Measurements from ENCODE around the gene SRA1. TPM values are rescaled to one million over a fixed set of nuclear protein-coding genes. Genes with fewer than 3 reads are reported as not detected.

The SRA1 gene
- total and polyA plus RNA-seq, 2 of the 13 experiments (the other 11 are each of a cell fraction or from before 2014, with no cell fraction given) = 14.2 to 32.8 TPM

DNA sequence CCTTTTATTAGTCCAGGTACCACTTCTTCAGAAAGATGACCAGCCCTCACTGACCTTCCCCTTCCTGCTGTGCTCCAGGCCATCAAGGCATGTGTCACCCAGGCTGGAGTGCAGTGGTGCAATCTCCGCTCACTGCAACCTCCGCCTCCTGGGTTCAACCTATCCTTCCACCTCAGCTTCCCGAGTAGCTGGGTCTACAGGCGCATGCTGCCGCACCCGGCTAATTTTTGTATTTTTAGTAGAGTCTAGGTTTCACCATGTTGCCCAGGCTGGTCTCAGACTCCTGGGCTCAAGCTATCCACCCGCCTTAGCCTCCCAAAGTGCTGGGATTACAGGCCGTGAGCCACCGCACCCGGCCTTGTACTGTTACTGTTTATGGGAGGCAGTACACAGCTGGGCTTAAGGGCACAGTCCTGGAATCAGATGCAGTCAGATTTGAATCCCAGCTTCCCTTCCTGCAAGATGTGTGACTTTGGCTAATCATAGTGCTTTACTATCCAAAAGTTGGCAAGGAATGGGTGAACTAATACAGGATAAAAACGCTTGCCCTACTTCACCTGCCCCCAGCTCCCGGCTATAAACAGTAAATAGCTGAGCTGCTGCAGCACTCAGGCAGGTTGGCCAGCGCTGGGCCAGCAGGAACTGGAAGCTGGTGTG is 10.3 kb downstream of the SRA1 start (continued):
- TF ChIP-seq TBP (CRISPR knock-in tag; IDR thresholded peaks at IDR 0.05) = no peak
- TF ChIP-seq, protein P1, sequence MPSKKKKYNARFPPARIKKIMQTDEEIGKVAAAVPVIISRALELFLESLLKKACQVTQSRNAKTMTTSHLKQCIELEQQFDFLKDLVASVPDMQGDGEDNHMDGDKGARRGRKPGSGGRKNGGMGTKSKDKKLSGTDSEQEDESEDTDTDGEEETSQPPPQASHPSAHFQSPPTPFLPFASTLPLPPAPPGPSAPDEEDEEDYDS (CRISPR knock-in tag; IDR thresholded peaks at IDR 0.05) = no peak
- no peak for TF ChIP-seq ZNF138 (CRISPR knock-in tag; IDR thresholded peaks at IDR 0.05; ENCODE audit: low read depth)
- no peak for TF ChIP-seq ZNF567 (CRISPR knock-in tag; IDR thresholded peaks at IDR 0.05; ENCODE audit: borderline replicate concordance)
- no peak for TF ChIP-seq SIX4 (CRISPR knock-in tag; IDR thresholded peaks at IDR 0.05)
- TF ChIP-seq, protein P2, sequence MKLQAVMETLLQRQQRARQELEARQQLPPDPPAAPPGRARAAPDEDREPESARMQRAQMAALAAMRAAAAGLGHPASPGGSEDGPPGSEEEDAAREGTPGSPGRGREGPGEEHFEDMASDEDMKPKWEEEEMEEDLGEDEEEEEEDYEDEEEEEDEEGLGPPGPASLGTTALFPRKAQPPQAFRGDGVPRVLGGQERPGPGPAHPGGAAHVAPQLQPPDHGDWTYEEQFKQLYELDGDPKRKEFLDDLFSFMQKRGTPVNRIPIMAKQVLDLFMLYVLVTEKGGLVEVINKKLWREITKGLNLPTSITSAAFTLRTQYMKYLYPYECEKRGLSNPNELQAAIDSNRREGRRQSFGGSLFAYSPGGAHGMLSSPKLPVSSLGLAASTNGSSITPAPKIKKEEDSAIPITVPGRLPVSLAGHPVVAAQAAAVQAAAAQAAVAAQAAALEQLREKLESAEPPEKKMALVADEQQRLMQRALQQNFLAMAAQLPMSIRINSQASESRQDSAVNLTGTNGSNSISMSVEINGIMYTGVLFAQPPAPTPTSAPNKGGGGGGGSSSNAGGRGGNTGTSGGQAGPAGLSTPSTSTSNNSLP (IDR thresholded peaks at IDR 0.05; ENCODE audit: low read depth, low read length) = no peak
- no peak for TF ChIP-seq SMARCC2 (IDR thresholded peaks at IDR 0.05)
- TF ChIP-seq CHD2 (IDR thresholded peaks at IDR 0.05; ENCODE audit: low read depth, low read length) = no peak
- TF ChIP-seq ZNF430 (CRISPR knock-in tag; IDR thresholded peaks at IDR 0.05) = peak; percentile 57; the same call in 1 of the 2 replicates
- no peak for TF ChIP-seq ZFP1 (CRISPR knock-in tag; IDR thresholded peaks at IDR 0.05)
- TF ChIP-seq DNMT3B (CRISPR knock-in tag; conservative IDR thresholded peaks at IDR 0.05) = no peak
- TF ChIP-seq, protein P3, sequence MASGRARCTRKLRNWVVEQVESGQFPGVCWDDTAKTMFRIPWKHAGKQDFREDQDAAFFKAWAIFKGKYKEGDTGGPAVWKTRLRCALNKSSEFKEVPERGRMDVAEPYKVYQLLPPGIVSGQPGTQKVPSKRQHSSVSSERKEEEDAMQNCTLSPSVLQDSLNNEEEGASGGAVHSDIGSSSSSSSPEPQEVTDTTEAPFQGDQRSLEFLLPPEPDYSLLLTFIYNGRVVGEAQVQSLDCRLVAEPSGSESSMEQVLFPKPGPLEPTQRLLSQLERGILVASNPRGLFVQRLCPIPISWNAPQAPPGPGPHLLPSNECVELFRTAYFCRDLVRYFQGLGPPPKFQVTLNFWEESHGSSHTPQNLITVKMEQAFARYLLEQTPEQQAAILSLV (CRISPR knock-in tag; IDR thresholded peaks at IDR 0.05; ENCODE audit: borderline replicate concordance) = no peak
- 0 out of 2 replicates have a peak, but pooled peaks have one; percentile 22 for TF ChIP-seq ZFP36L1 (CRISPR knock-in tag; IDR thresholded peaks at IDR 0.05)
- TF ChIP-seq, protein P4, sequence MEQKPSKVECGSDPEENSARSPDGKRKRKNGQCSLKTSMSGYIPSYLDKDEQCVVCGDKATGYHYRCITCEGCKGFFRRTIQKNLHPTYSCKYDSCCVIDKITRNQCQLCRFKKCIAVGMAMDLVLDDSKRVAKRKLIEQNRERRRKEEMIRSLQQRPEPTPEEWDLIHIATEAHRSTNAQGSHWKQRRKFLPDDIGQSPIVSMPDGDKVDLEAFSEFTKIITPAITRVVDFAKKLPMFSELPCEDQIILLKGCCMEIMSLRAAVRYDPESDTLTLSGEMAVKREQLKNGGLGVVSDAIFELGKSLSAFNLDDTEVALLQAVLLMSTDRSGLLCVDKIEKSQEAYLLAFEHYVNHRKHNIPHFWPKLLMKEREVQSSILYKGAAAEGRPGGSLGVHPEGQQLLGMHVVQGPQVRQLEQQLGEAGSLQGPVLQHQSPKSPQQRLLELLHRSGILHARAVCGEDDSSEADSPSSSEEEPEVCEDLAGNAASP (CRISPR knock-in tag; IDR thresholded peaks at IDR 0.05; ENCODE audit: borderline replicate concordance) = no peak
- TF ChIP-seq ZNF160 (CRISPR knock-in tag; IDR thresholded peaks at IDR 0.05) = no peak
- TF ChIP-seq ZNF713 (CRISPR knock-in tag; IDR thresholded peaks at IDR 0.05) = no peak
- 0 out of 2 replicates have a peak, but pooled peaks have one; percentile 8 for TF ChIP-seq SP5 (CRISPR knock-in tag; IDR thresholded peaks at IDR 0.05; ENCODE audit: borderline replicate concordance, low read depth)
- TF ChIP-seq HNF4G (IDR thresholded peaks at IDR 0.05; ENCODE audit: borderline replicate concordance, low read depth, low read length) = peak; percentile 39
- TF ChIP-seq HNF4G (CRISPR knock-in tag; IDR thresholded peaks at IDR 0.05; ENCODE audit: borderline replicate concordance, low read depth) = no peak; the same call in 1 of the 2 replicates
- no peak for TF ChIP-seq MATR3 (CRISPR knock-in tag; IDR thresholded peaks at IDR 0.05)
- TF ChIP-seq, protein P5, sequence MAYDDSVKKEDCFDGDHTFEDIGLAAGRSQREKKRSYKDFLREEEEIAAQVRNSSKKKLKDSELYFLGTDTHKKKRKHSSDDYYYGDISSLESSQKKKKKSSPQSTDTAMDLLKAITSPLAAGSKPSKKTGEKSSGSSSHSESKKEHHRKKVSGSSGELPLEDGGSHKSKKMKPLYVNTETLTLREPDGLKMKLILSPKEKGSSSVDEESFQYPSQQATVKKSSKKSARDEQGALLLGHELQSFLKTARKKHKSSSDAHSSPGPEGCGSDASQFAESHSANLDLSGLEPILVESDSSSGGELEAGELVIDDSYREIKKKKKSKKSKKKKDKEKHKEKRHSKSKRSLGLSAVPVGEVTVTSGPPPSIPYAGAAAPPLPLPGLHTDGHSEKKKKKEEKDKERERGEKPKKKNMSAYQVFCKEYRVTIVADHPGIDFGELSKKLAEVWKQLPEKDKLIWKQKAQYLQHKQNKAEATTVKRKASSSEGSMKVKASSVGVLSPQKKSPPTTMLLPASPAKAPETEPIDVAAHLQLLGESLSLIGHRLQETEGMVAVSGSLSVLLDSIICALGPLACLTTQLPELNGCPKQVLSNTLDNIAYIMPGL (CRISPR knock-in tag; IDR thresholded peaks at IDR 0.05; ENCODE audit: borderline replicate concordance in 1 of 2, low read depth in 1 of 2) = peak in 1 of 2 experiments; percentile 42; a peak in 1 of 4 replicates
- peak; percentile 64; the same call in 1 of the 2 replicates for TF ChIP-seq SALL2 (CRISPR knock-in tag; IDR thresholded peaks at IDR 0.05)
- TF ChIP-seq, protein P6, sequence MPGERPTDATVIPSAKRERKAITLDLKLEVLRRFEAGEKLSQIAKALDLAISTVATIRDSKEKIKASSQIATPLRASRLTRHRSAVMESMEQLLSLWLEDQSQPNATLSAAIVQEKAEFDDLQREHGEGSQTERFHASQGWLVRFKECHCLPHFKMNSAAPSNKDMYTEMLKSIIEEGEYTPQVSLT (CRISPR knock-in tag; IDR thresholded peaks at IDR 0.05; ENCODE audit: borderline replicate concordance, low read depth) = no peak
- TF ChIP-seq BHLHE40 (IDR thresholded peaks at IDR 0.05; ENCODE audit: low read length) = no peak
- no peak for TF ChIP-seq MIER2 (CRISPR knock-in tag; IDR thresholded peaks at IDR 0.05)

Measured in HepG2 (cell line).